CD4-positive, alpha-beta T cell treated with Interleukin-1 beta for 1 hour (primary cell): ENCODE results near the gene KDM4F.

Experiments used
- DNase-seq, 2 donors: peaks; one replicate each; pipeline ENCODE4 v3.0.0-alpha.2; 2020 to 2022

Gene KDM4F

GRCh38 chr11:95092549-95093324, 43.5 kb downstream of the KDM4F start:
- peak in 1 of 2 donors; percentile 24 for DNase-seq

GRCh38 chr11:95093548-95093947, 44.3 kb downstream of the KDM4F start:
- no peak for DNase-seq

GRCh38 chr11:95095858-95096587, 46.8 kb downstream of the KDM4F start:
- no peak for DNase-seq

- no peak for DNase-seq
Measured at GRCh38 chr11:95097209-95097608, 48.0 kb downstream of the KDM4F start.

GRCh38 chr11:95098826-95099225, 49.6 kb downstream of the KDM4F start:
- DNase-seq = no peak

- DNase-seq = no peak
Measured at GRCh38 chr11:95100191-95100648, 51.0 kb downstream of the KDM4F start.
